ENCODE data around the gene UGCG. TPM values are rescaled to one million over a fixed set of nuclear protein-coding genes. Genes with fewer than 3 reads are reported as not detected.

UGCG gene
- total RNA-seq, 1 experiment from 2014 or later: 32.6 TPM

- CTCF ChIA-PET: no interaction called here
- no peak overlapping the region for H3K27ac ChIP-seq (ENCODE audit: low read depth, low read length)
- RAD21 ChIA-PET (ENCODE audit: low non-redundant PET in 1 of 2, low total read pairs in 2 of 2, uncharacterized antibody in 2 of 2, unreplicated experiment in 2 of 2): no interaction called here
- H3K4me1 ChIP-seq (ENCODE audit: control insufficient read depth in 1 of 2, insufficient read depth in 2 of 2, low read length in 2 of 2): peaks cover 4 to 30% of the 10 kb centered on the region in 2 experiments; a peak in 3 of 4 replicates
- H4K20me1 ChIP-seq (ENCODE audit: insufficient read depth): no peaks in the 10 kb centered on the region
- TF ChIP-seq SRF (IDR thresholded peaks at IDR 0.05; ENCODE audit: low read depth): no peak
- no peak for TF ChIP-seq REST (IDR thresholded peaks at IDR 0.05; ENCODE audit: low read depth)
- TF ChIP-seq YY1 (IDR thresholded peaks at IDR 0.05; ENCODE audit: extremely low read depth, insufficient replicate concordance, low read depth, low read length): no peak
- TF ChIP-seq EGR1 (IDR thresholded peaks at IDR 0.05; ENCODE audit: low read depth): no peak
- no peak for TF ChIP-seq EZH2 (IDR thresholded peaks at IDR 0.05)
- no peak for TF ChIP-seq JUND (IDR thresholded peaks at IDR 0.05)
- H2AFZ ChIP-seq (ENCODE audit: low read depth, low read length, poor library complexity, severe bottlenecking): no peak overlapping the region
- no peaks in the 10 kb centered on the region for H3K9me2 ChIP-seq (ENCODE audit: insufficient read depth)
- no peak for DNase-seq (ENCODE audit: low read depth, low spot score)
- no TSS peak for BruUV-seq (replicated peaks)
- POLR2A ChIA-PET: no interaction called here
- H3K4me2 ChIP-seq (ENCODE audit: low read length): no peak overlapping the region
- no peaks in the 10 kb centered on the region for H3K9me3 ChIP-seq (ENCODE audit: control insufficient read depth in 1 of 2, insufficient read depth in 1 of 2, low read depth in 1 of 2, low read length in 2 of 2)
- no peak overlapping the region for H3K4me3 ChIP-seq (replicated peaks in 1 of 2; ENCODE audit: low read depth in 1 of 2, low read length in 2 of 2)
- intact Hi-C loops (cut with micrococcal nuclease): no loop called here
- no peak overlapping the region for H3K9ac ChIP-seq (ENCODE audit: low read length)
- no peaks in the 10 kb centered on the region for H3K27me3 ChIP-seq (ENCODE audit: insufficient read depth, low read length)
- no peak for ATAC-seq
- no peaks in the 10 kb centered on the region for H3K79me2 ChIP-seq (ENCODE audit: insufficient read depth, low read length)
- H3K36me3 ChIP-seq (ENCODE audit: control insufficient read depth in 1 of 2, insufficient read depth in 2 of 2, low read length in 2 of 2): no peaks in the 10 kb centered on the region
Measured at GRCh38 chr9:111853450-111853827, 43.2 kb upstream of the UGCG start.

- CTCF ChIA-PET: no interaction called here
- ATAC-seq (no peak), DNase-seq (ENCODE audit: low read depth, low spot score) (no peak)
- Histone ChIP-seq H3K4me2 (ENCODE audit: low read length) (no peak overlapping the region), H3K27me3 (ENCODE audit: insufficient read depth, low read length) (no peaks in the 10 kb centered on the region), H3K4me1 (ENCODE audit: control insufficient read depth in 1 of 2, insufficient read depth in 2 of 2, low read length in 2 of 2) (peaks cover 4 to 30% of the 10 kb centered on the region in 2 experiments; a peak in 3 of 4 replicates), H3K9me3 (ENCODE audit: control insufficient read depth in 1 of 2, insufficient read depth in 1 of 2, low read depth in 1 of 2, low read length in 2 of 2) (no peaks in the 10 kb centered on the region), H3K4me3 (replicated peaks in 1 of 2; ENCODE audit: low read depth in 1 of 2, low read length in 2 of 2) (no peak overlapping the region), H3K9ac (ENCODE audit: low read length) (no peak overlapping the region), H3K36me3 (ENCODE audit: control insufficient read depth in 1 of 2, insufficient read depth in 2 of 2, low read length in 2 of 2) (no peaks in the 10 kb centered on the region), H2AFZ (ENCODE audit: low read depth, low read length, poor library complexity, severe bottlenecking) (no peak overlapping the region), H3K27ac (ENCODE audit: low read depth, low read length) (no peak overlapping the region), H3K9me2 (ENCODE audit: insufficient read depth) (no peaks in the 10 kb centered on the region), H4K20me1 (ENCODE audit: insufficient read depth) (no peaks in the 10 kb centered on the region), H3K79me2 (ENCODE audit: insufficient read depth, low read length) (no peaks in the 10 kb centered on the region)
- BruUV-seq (replicated peaks): no TSS peak
- intact Hi-C loops (cut with micrococcal nuclease): no loop called here
- RAD21 ChIA-PET (ENCODE audit: low non-redundant PET in 1 of 2, low total read pairs in 2 of 2, uncharacterized antibody in 2 of 2, unreplicated experiment in 2 of 2): no interaction called here
- POLR2A ChIA-PET: no interaction called here
- TF ChIP-seq REST (IDR thresholded peaks at IDR 0.05; ENCODE audit: low read depth) (no peak), POLR2A (IDR thresholded peaks at IDR 0.05; ENCODE audit: borderline replicate concordance, extremely low read depth, insufficient read depth, insufficient read length) (no peak), CTCF (IDR thresholded peaks at IDR 0.05 in 2 of 3, conservative IDR thresholded peaks at IDR 0.05 in 1 of 3; ENCODE audit: borderline replicate concordance in 1 of 3, insufficient read depth in 1 of 3, low read depth in 2 of 3, low read length in 2 of 3) (no peak), CEBPB (IDR thresholded peaks at IDR 0.05; ENCODE audit: low read depth) (no peak), YY1 (IDR thresholded peaks at IDR 0.05; ENCODE audit: extremely low read depth, insufficient replicate concordance, low read depth, low read length) (no peak), EZH2phosphoT487 (IDR thresholded peaks at IDR 0.05; ENCODE audit: borderline replicate concordance) (no peak), RAD21 (IDR thresholded peaks at IDR 0.05; ENCODE audit: low read depth) (no peak), ZFX (IDR thresholded peaks at IDR 0.05) (no peak), CBX3 (IDR thresholded peaks at IDR 0.05; ENCODE audit: low read depth) (no peak)
Measured at GRCh38 chr9:111854799-111855198, 41.8 kb upstream of the UGCG start.
